ENCODE measurements around the gene PRDM11.

- TF ChIP-seq CHD1 (IDR thresholded peaks at IDR 0.05; ENCODE audit: low read depth, low read length) (no peak), CTCF (conservative IDR thresholded peaks at IDR 0.05; ENCODE audit: low read depth, low read length) (no peak; the same call in 1 of the 2 replicates), CEBPB (IDR thresholded peaks at IDR 0.05; ENCODE audit: low read depth, low read length) (no peak), BHLHE40 (IDR thresholded peaks at IDR 0.05; ENCODE audit: low read depth, low read length) (no peak), RFX5 (IDR thresholded peaks at IDR 0.05; ENCODE audit: low read depth, low read length) (no peak), POLR2A (IDR thresholded peaks at IDR 0.05; ENCODE audit: low read depth, low read length) (no peak), MAFK (IDR thresholded peaks at IDR 0.05; ENCODE audit: low read depth, low read length) (no peak), SMC3 (IDR thresholded peaks at IDR 0.05; ENCODE audit: low read depth, low read length) (no peak), MXI1 (IDR thresholded peaks at IDR 0.05; ENCODE audit: borderline replicate concordance, low read depth, low read length) (no peak), NFE2L2 (IDR thresholded peaks at IDR 0.05; ENCODE audit: low read depth, low read length) (no peak)
- TF ChIP-seq, protein P1, sequence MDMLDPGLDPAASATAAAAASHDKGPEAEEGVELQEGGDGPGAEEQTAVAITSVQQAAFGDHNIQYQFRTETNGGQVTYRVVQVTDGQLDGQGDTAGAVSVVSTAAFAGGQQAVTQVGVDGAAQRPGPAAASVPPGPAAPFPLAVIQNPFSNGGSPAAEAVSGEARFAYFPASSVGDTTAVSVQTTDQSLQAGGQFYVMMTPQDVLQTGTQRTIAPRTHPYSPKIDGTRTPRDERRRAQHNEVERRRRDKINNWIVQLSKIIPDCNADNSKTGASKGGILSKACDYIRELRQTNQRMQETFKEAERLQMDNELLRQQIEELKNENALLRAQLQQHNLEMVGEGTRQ (IDR thresholded peaks at IDR 0.05; ENCODE audit: low read depth, low read length): no peak
- TF ChIP-seq, protein P2, sequence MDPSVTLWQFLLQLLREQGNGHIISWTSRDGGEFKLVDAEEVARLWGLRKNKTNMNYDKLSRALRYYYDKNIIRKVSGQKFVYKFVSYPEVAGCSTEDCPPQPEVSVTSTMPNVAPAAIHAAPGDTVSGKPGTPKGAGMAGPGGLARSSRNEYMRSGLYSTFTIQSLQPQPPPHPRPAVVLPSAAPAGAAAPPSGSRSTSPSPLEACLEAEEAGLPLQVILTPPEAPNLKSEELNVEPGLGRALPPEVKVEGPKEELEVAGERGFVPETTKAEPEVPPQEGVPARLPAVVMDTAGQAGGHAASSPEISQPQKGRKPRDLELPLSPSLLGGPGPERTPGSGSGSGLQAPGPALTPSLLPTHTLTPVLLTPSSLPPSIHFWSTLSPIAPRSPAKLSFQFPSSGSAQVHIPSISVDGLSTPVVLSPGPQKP (IDR thresholded peaks at IDR 0.05; ENCODE audit: borderline replicate concordance, low read depth, low read length): no peak
Measured at GRCh38 chr11:45212566-45213315, 66.3 kb downstream of the PRDM11 start.
